ENCODE measurements around the gene KLHL10. TPM values are rescaled to one million over a fixed set of nuclear protein-coding genes. Genes with fewer than 3 reads are reported as not detected.

KLHL10 gene
- total RNA-seq, 2 donors from 2014 or later: not detected

- Histone ChIP-seq H3K36me3 (no peaks in the 10 kb centered on the region), H3K27ac (peak overlapping the region; percentile 76 to 82), H3K9me3 (no peaks in the 10 kb centered on the region), H3K4me1 (peaks cover 0 to 49% of the 10 kb centered on the region in 2 donors), H3K27me3 (no peaks in the 10 kb centered on the region), H3K4me3 (peak overlapping the region; percentile 68 to 83)
- TF ChIP-seq, protein P1, sequence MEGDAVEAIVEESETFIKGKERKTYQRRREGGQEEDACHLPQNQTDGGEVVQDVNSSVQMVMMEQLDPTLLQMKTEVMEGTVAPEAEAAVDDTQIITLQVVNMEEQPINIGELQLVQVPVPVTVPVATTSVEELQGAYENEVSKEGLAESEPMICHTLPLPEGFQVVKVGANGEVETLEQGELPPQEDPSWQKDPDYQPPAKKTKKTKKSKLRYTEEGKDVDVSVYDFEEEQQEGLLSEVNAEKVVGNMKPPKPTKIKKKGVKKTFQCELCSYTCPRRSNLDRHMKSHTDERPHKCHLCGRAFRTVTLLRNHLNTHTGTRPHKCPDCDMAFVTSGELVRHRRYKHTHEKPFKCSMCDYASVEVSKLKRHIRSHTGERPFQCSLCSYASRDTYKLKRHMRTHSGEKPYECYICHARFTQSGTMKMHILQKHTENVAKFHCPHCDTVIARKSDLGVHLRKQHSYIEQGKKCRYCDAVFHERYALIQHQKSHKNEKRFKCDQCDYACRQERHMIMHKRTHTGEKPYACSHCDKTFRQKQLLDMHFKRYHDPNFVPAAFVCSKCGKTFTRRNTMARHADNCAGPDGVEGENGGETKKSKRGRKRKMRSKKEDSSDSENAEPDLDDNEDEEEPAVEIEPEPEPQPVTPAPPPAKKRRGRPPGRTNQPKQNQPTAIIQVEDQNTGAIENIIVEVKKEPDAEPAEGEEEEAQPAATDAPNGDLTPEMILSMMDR (IDR thresholded peaks at IDR 0.05): no peak
- no peak for DNase-seq (ENCODE audit: low spot score)
Observed at GRCh38 chr17:41813152-41813680, 24.4 kb upstream of the KLHL10 start.

GRCh38 chr17:41813699-41814124 is 23.9 kb upstream of the KLHL10 start:
- H3K27me3 ChIP-seq: no peaks in the 10 kb centered on the region
- TF ChIP-seq, protein P1 (IDR thresholded peaks at IDR 0.05): no peak
- no peaks in the 10 kb centered on the region for H3K9me3 ChIP-seq
- H3K27ac ChIP-seq: peak overlapping the region; percentile 76 to 82
- H3K4me1 ChIP-seq: peaks cover 0 to 48% of the 10 kb centered on the region in 2 donors
- no peaks in the 10 kb centered on the region for H3K36me3 ChIP-seq
- H3K4me3 ChIP-seq: peak overlapping the region in 1 of 2 donors; percentile 83
- no peak for DNase-seq (ENCODE audit: low spot score)

DNA sequence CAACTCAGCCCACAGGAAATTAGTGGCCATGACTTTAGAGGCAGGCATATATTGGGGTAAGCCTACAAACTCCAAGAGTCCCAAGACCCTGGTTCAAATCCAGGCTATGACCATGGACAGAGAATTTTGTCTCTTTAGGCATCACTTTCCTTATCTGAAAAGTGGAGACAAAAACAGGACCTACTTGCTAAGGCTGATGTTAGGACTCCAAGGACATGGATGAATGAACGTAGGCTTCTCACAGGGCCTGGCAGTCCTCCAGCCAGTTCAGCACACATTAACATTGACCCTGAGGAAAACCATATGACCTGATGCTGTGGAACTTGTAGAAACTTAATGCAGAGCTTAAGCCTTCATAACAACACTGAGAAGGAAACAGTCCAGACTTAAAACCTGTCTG is 23.4 kb upstream of the KLHL10 start:
- H3K36me3 ChIP-seq: no peaks in the 10 kb centered on the region
- peak overlapping the region in 1 of 2 donors; percentile 76 for H3K27ac ChIP-seq
- H3K9me3 ChIP-seq: no peaks in the 10 kb centered on the region
- no peak overlapping the region for H3K4me3 ChIP-seq
- H3K27me3 ChIP-seq: no peaks in the 10 kb centered on the region
- peaks cover 0 to 44% of the 10 kb centered on the region in 2 donors for H3K4me1 ChIP-seq
- TF ChIP-seq, protein P1 (IDR thresholded peaks at IDR 0.05): no peak
- no peak for DNase-seq (ENCODE audit: low spot score)

- no peaks in the 10 kb centered on the region for H3K27me3 ChIP-seq
- no peak for DNase-seq (ENCODE audit: low spot score)
- H3K4me3 ChIP-seq: no peak overlapping the region
- H3K9me3 ChIP-seq: no peaks in the 10 kb centered on the region
- TF ChIP-seq, protein P1 (IDR thresholded peaks at IDR 0.05): no peak
- H3K4me1 ChIP-seq: peaks cover 0 to 22% of the 10 kb centered on the region in 2 donors
- no peak overlapping the region for H3K27ac ChIP-seq
- H3K36me3 ChIP-seq: no peaks in the 10 kb centered on the region
Observed at GRCh38 chr17:41816637-41817320, 20.8 kb upstream of the KLHL10 start.

DNA sequence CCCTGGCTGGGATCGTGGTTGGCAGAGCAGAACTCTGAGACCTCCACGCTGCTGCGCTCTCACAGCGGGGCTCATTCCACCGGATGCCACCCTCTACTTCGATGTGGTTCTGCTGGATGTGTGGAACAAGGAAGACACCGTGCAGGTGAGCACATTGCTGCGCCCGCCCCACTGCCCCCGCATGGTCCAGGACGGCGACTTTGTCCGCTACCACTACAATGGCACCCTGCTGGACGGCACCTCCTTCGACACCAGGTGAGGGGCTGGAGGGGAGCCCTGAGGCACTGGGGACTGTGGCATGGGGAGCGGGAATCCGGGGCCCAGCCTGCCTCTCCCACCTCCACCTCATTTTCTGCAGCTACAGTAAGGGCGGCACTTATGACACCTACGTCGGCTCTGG is 19.6 kb upstream of the KLHL10 start:
- H3K27me3 ChIP-seq: no peaks in the 10 kb centered on the region
- H3K27ac ChIP-seq: no peak overlapping the region
- H3K9me3 ChIP-seq: no peaks in the 10 kb centered on the region
- H3K36me3 ChIP-seq: no peaks in the 10 kb centered on the region
- H3K4me3 ChIP-seq: no peak overlapping the region
- H3K4me1 ChIP-seq: peaks cover 0 to 10% of the 10 kb centered on the region in 2 donors
- TF ChIP-seq, protein P1 (IDR thresholded peaks at IDR 0.05): no peak
- no peak for DNase-seq (ENCODE audit: low spot score)

Measured in right atrium auricular region (tissue), 2 donors.